Measurements from ENCODE around the gene GCLM. TPM values are rescaled to one million over a fixed set of nuclear protein-coding genes. Genes with fewer than 3 reads are reported as not detected.
A peak's percentile ranks its signal among the peaks of the same experiment; 100 is the strongest.
"Not testable (repeated sequence)": the region's sequence is repeated elsewhere in the genome, so short reads cannot be mapped to it uniquely, and the experiment has no call there.

GCLM gene
- total RNA-seq, 2 donors from 2014 or later: 13.5 to 14.0 TPM

DNA sequence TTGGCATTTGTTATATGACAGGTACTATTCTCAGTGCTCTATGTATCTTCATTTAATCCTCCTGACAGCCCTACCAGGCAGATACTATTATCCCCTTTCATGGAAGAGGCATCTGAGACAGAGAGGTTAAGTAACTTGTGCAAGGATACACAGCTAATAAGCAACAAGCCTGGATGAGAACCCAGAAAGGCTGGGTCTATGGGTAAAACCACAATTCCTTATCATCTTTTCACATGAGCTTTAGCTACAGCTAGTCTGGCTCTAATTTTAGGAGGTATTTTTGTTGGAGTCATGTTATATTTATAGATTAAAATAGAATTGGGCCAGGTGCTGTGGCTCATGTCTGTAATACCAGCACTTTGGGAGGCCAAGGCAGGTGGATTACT is 57.9 kb downstream of the GCLM start:
- intact Hi-C loops (cut with DNase I, micrococcal nuclease): no loop called here
- no peak for DNase-seq
- ATAC-seq: no peak

- intact Hi-C loops (cut with DNase I, micrococcal nuclease): not testable (repeated sequence)
Measured at GRCh38 chr1:93850687-93851326, 58.4 kb downstream of the GCLM start.

GRCh38 chr1:93848350-93848883 is 60.8 kb downstream of the GCLM start:
- intact Hi-C loops (cut with DNase I, micrococcal nuclease): loop anchor here in 1 of 2 donors (10.0 kb wide), 2 partner anchors 224 to 404 kb away; partner anchors contain the start of gene FNBP1L
- no peak for DNase-seq
- ATAC-seq: no peak

More at GRCh38 chr1:93850687-93851326, 58.4 kb downstream of the GCLM start:
- ATAC-seq: not testable (repeated sequence)
- peak; percentile 64 to 75 for DNase-seq

- DNase-seq (peak; percentile 77), ATAC-seq (peak; percentile 44)
- intact Hi-C loops (cut with DNase I, micrococcal nuclease): loop anchor here in 1 of 2 donors (10.0 kb wide), 2 partner anchors 223 to 403 kb away; partner anchors contain the start of gene FNBP1L
Measured at GRCh38 chr1:93847811-93848288, 61.4 kb downstream of the GCLM start.

GRCh38 chr1:93846992-93847810 is 62.0 kb downstream of the GCLM start:
- intact Hi-C loops (cut with DNase I, micrococcal nuclease): loop anchor here in 1 of 2 donors (10.0 kb wide), 2 partner anchors 222 to 402 kb away; partner anchors contain the start of gene FNBP1L
- ATAC-seq: peak; percentile 76
- DNase-seq: peak; percentile 81 to 90

DNA sequence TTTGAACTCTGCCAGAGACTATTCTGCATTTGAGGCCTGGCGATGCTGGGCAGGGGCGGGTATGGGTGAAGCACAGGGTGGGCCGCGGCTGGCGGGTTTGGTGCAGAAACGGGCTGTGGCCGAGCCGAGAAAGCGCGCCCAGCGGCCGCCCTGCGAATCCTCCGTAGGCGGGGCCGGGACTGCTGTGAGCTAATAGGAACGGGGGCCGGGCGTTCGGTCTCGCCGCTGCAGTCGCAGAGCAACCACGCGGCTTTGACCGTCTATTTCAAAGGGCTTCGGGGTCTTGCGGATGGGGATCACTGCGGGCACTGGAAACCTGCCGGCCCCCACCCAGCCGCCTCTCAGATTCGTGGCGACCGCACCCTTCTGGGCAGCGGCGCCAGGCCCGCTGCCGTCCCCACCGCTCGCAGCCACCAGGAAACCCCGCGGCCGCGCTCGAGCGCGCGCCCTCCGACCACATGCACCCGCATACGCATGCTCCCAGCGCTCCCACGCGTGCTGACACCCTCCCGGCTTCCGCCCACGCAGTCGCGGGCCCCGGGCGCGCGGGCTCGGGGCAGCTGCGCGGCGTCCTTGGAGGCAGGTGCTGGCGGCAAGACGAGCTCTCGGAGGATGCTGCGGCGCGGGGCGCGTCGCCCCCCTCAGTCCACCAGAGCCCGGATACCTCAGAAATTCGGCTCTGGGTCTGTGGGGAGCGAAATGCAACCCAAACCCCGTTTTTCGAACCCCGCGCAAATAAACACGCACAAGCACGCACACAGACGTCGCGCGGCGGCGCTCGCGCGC is 62.8 kb downstream of the GCLM start:
- peak; percentile 88 to 95 for DNase-seq
- intact Hi-C loops (cut with DNase I, micrococcal nuclease): loop anchor here in 1 of 2 donors (10.0 kb wide), 2 partner anchors 222 to 402 kb away; partner anchors contain the start of gene FNBP1L
- peak; percentile 70 for ATAC-seq

DNA sequence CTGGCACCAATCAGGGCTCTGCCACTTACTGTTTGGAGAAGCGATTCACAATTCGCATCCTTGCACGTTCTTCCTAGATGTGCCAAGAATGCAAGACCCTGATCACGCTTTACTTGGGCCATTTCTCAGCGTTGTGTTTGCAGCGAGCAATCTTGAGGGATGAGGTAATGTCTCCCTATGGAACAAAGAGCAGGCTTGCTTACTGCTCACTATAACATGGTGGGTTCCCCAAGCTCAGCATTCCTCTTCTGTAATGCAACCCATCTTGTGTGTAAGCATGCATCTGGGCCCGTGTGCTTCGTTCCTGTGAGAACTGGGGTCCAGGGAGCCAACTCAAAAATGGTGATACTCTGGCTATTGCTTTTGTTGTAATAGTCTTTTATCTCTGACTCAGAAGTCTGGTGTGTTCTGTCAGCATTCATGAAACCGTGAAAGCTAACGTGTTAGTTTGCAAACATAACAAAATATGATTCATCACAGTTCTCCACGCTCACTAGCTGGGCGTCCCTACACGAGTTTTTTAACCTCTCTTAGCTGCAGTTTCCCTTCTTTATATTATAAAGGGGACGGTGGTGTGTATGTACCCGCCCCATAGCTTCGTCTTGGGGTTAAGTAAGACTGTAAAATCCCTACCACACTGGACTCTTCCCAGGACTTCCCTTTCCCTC is 63.6 kb downstream of the GCLM start:
- DNase-seq (peak in 1 of 2 donors; percentile 7), ATAC-seq (peak; percentile 10)
- intact Hi-C loops (cut with DNase I, micrococcal nuclease): loop anchor here in 1 of 2 donors (10.0 kb wide), 2 partner anchors 221 to 401 kb away; partner anchors contain the start of gene FNBP1L

DNA sequence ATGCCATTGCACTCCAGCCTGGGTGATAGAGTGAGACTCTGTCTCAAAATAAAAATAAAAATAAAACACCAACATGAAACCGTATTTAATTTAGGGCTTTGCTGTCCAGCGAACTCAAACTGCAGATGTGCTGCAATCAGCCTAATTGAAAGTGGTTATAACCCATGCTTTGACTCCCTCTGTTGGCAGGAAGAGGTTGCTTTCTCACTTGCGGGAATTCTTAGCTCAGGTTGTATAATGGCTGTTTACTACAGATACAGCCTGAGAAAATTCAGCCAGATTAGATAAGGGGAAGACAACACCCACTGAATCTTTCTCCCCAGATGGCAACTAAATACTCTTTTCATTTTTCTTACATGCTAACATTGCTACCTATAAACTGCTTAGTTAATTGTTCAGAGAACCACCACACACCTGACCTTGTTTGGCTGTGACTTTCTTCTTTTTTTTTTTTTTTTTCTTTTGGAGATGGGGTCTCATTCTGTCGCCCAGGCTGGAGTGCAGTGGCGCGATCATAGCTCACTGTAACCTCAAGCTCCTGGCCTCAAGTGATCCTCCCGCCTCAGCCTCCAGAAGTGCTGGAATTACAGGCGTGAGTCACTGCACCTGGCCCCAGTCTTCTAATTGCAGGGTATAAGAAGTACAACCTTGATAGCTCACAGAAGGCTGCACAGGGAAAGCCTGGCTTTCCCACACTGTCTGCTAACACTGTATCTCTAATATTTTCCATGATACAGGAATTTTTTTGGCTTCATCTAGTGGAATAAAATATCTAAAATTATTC is 64.8 kb downstream of the GCLM start:
- peak; percentile 26 to 52 for DNase-seq
- intact Hi-C loops (cut with DNase I, micrococcal nuclease): loop anchor here in 1 of 2 donors (10.0 kb wide), 2 partner anchors 220 to 400 kb away; partner anchors contain the start of gene FNBP1L
- peak; percentile 32 for ATAC-seq

GRCh38 chr1:93842750-93843500 is 66.3 kb downstream of the GCLM start:
- DNase-seq: no peak
- ATAC-seq: no peak
- intact Hi-C loops (cut with DNase I, micrococcal nuclease): loop anchor here in 1 of 2 donors (10.0 kb wide), 2 partner anchors 218 to 398 kb away; partner anchors contain the start of gene FNBP1L

GRCh38 chr1:93841771-93842170 is 67.5 kb downstream of the GCLM start:
- DNase-seq (no peak), ATAC-seq (no peak)
- intact Hi-C loops (cut with DNase I, micrococcal nuclease): loop anchor here in 1 of 2 donors (10.0 kb wide), 2 partner anchors 217 to 397 kb away; partner anchors contain the start of gene FNBP1L

GRCh38 chr1:93840956-93841482 is 68.2 kb downstream of the GCLM start:
- ATAC-seq: no peak
- DNase-seq: no peak
- intact Hi-C loops (cut with DNase I, micrococcal nuclease): loop anchor here in 1 of 2 donors (10.0 kb wide), 2 partner anchors 216 to 396 kb away; partner anchors contain the start of gene FNBP1L

DNA sequence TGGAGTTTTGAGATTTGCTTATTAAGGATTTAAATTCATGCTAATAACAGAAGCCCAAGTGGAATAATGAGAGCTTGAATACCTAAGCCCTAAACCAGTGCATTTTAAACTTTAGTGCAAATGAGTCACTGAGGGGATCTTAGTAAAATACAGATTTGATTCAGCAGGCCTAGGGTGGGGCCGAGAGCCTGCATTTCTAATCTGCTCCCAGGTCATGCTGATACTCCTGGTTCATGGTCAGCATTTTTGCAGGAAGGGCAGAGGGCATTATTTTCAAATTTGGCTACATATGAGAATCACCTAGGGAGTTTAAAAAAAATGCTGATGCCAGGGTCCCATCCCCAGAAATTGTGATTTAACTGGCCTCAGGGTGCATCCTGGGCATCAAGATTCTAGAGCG is 69.5 kb downstream of the GCLM start:
- no peak for DNase-seq
- intact Hi-C loops (cut with DNase I, micrococcal nuclease): loop anchor here in 1 of 2 donors (10.0 kb wide), 2 partner anchors 215 to 395 kb away; partner anchors contain the start of gene FNBP1L
- ATAC-seq: no peak

DNA sequence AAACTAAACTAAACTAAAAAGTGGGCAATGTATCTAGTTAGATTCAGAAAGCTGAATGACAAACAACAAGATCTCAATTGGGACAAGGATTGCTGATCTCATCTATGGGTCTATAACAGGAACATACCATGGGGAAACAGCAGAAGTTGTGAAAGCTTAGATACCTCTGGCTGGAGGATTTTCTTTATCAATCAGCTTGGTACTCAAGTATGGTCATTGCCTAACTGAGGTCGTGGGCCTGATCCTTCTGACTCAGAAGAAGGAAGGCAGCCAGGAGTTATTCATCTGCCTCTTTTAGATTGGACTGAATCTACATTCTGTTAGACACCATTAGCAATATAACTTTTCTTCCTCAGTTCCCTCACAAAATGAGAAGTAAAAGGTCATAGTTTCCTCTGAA is 69.9 kb downstream of the GCLM start:
- intact Hi-C loops (cut with DNase I, micrococcal nuclease): no loop called here
- DNase-seq (no peak), ATAC-seq (no peak)

- no peak for ATAC-seq
- no peak for DNase-seq
- intact Hi-C loops (cut with DNase I, micrococcal nuclease): no loop called here
Measured at GRCh38 chr1:93837961-93838360, 71.3 kb downstream of the GCLM start.
